Measurements from ENCODE around the gene GRIK4.

DNA sequence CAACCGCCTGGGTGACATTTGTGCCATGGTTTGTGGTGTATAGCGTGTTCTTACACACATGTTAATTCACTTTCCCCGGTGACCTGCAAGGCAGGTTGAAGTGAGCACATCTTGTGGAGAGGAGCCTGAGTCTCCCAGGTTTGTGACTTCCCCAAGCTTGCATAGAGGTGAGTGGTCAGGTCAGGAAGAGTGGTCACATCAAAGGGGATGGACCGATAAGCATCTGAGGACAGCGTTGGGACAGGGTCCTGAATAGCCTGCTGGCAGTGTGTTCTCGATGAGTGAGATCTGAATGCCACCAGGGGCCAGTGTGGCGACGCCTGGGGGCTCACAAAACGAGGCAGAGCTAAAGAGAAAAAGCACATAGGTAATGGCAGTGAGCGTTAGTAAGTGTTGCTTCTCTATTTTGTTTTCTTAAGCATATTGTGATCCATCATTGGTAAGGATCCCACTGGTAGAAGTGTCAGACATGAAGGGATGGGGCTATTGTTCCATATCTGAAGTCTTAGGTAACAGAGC lies 154.6 kb downstream of the GRIK4 start:
- TF ChIP-seq YY1 (IDR thresholded peaks at IDR 0.05; ENCODE audit: insufficient read depth, insufficient read length) (no peak), ZNF274 (IDR thresholded peaks at IDR 0.05; ENCODE audit: low read depth, low read length) (no peak)

Measured in NT2/D1 (cell line).